ENCODE data around the gene SIDT1. TPM values are rescaled to one million over a fixed set of nuclear protein-coding genes. Genes with fewer than 3 reads are reported as not detected.

SIDT1 gene
- total RNA-seq: 0.13 TPM in 1 of 2 replicates, not detected in the other

GRCh38 chr3:113531826-113532697 lies at the start of gene SIDT1:
Gene SIDT1, plus strand, starts transcription at chr3:113532555. Its CDS starts 467 bp downstream, at chr3:113533022.

Other genes starting within 250 kb of the SIDT1 start
- 0.16 and 0.51 TPM in 2 replicates for gene CFAP44, start 91.1 kb upstream of the SIDT1 start, total RNA-seq
- 3.9 and 5.1 TPM in 2 replicates for gene SPICE1, start 17.4 kb upstream of the SIDT1 start, total RNA-seq
- gene USF3, start 164.1 kb downstream of the SIDT1 start, total RNA-seq: 5.7 and 10.8 TPM in 2 replicates
- 155 and 185 TPM in 2 replicates for gene NAA50, start 213.7 kb downstream of the SIDT1 start, total RNA-seq
- 22.5 and 33.6 TPM in 2 replicates for gene ATP6V1A, start 214.5 kb downstream of the SIDT1 start, total RNA-seq

Measured in mesangial cell (primary cell).